GM10266 (cell line): ENCODE data around the gene PACC1.

Source experiments
- DNase-seq: peaks from one replicate; pipeline ENCODE4 v3.0.0; 2012; ENCODE audit errors: extremely low spot score
- CTCF ChIP-seq: IDR thresholded peaks from 2 replicates; pipeline ENCODE4 v1.5.1; 2012; ENCODE audit warnings: mild to moderate bottlenecking, low read depth; ENCODE audit not compliant: control insufficient read depth, insufficient read depth; ENCODE audit errors: missing control alignments

PACC1 gene

GRCh38 chr1:212450331-212450881 is 35.7 kb upstream of the PACC1 start:
- no peak for DNase-seq
- no peak for TF ChIP-seq CTCF

DNA sequence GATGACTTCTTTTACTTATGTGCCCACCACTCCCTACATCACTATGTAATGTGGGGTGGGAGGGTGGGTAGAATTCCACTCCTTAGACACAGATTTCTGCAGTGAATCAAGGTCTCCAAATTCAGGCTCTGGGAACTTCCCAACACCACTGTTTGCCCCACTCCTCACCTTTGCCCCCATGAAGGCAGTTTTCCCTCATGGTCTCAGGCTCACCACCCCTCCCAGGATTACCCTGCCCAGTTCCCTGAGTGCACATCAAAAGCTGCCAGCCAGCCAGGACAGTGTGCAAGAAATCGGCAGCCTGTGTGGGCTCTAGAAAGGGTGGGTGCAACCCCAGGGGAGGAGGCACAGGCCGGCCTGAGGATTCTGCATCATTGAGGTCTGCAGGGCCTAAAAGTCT is 32.8 kb upstream of the PACC1 start:
- no peak for TF ChIP-seq CTCF
- DNase-seq = no peak

DNA sequence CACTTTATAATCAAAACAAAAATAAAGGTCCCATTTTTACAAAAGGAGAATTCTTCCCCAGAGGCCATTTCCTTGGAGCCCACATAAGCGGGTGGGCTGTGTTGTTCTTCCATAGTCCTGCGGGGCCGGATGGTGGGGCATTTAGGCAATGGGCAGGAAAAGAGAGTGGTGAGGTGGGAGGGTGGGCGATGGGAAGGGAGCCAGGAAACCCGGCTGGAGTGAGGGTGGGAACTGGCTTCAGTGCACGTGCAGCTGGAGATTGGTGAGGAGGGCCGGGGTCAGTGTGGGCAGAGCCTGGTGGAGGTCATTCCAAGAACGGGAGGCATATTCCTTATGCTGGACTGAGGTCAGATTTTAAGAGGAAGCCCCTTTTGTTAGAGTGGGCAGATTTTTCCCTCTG is 31.6 kb upstream of the PACC1 start:
- TF ChIP-seq CTCF = no peak
- no peak for DNase-seq

GRCh38 chr1:212442408-212442807 is 27.7 kb upstream of the PACC1 start:
- no peak for TF ChIP-seq CTCF
- no peak for DNase-seq

DNA sequence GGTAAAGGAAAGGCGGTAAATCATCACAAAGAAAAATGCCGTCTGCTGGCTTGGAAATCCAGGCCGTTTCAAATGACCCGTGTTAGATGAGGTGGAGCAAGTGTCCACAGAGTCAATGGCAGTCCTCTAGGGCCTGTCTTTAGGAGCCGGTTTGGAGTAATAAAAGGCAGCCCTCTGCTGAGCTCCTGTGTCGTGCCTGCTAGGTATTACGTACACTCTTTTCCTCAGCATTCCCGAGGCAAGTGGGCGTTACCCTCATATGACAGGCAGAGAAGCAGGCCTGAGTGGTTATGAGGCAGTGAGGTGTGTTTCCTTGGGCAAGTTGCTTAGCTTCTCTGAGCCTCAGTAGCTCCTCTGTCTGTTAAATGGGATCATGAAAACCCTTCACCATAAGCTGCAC is 25.7 kb upstream of the PACC1 start:
- TF ChIP-seq CTCF = no peak
- no peak for DNase-seq

DNA sequence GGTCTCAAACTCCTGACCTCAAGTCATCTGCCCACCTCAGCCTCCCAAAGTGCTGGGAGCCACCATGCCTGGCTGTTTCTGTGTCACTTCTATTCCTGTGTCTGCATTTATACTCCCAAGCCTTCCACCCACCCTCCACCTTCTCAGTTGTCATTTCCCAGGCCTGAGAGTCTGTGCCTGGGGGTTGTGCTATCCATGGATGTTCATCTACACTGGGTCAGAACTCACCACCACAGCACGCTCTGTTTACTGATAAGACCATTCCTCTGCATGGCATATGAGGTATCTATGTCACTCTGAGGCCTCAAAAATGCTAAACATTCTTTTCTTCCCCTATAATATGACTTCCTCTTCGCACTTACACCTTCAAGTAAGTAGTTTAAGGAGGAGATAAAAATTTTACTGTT is 24.1 kb upstream of the PACC1 start:
- no peak for TF ChIP-seq CTCF
- DNase-seq = no peak

DNA sequence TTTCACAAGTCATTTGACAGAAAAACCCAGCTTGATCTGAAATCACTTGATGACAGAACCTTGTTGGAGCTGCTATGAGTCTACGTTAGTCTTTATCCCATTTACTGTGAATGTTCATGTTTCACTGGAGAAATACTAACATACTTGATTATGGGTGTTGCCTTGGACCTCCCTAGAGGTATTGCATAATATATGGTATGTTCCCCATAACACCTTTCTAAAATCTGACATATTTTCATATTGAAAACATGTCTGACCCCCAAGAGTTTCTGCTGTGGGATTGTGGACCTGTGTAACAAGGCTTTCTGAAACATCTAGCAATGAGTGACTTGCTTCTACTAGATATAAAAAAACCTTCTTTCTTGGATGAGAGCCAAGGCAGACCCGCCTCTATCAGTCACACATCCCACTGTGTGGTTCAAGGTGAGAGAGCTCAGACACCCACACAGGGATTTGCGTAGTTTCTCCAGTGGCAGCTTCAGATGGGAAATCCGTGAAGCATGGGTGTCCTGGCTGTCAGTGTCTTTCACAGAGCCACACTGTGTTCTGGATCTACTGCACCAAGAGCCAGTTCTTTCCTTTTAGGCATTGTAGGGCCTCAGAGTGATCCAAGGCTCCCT is 22.6 kb upstream of the PACC1 start:
- DNase-seq = no peak
- no peak for TF ChIP-seq CTCF
